GM18507 (cell line): ENCODE measurements around the gene TXNRD2.

Experiments
- DNase-seq: peaks from one replicate; pipeline ENCODE4 v3.0.0; 2011; ENCODE audit warnings: low read depth; ENCODE audit not compliant: insufficient read length; ENCODE audit errors: extremely low spot score
- FAIRE-seq: peaks from 2 replicates; lab custom pipeline; 2011; peaks lifted over from hg19 to GRCh38; lab: Jason Lieb, UNC

Gene TXNRD2

GRCh38 chr22:19871845-19872778 lies 69.5 kb downstream of the TXNRD2 start:
- DNase-seq (no peak), FAIRE-seq (no peak)

GRCh38 chr22:19871023-19871844 lies 70.4 kb downstream of the TXNRD2 start:
- DNase-seq (no peak), FAIRE-seq (no peak)

- DNase-seq (no peak), FAIRE-seq (no peak)
Measured at GRCh38 chr22:19870153-19871022, 71.2 kb downstream of the TXNRD2 start.

- FAIRE-seq, result no peak
Measured at GRCh38 chr22:19869497-19870152, 72.0 kb downstream of the TXNRD2 start.

GRCh38 chr22:19868773-19869471 lies 72.7 kb downstream of the TXNRD2 start:
- FAIRE-seq, result no peak
- DNase-seq, result no peak

More at GRCh38 chr22:19869497-19870152, 72.0 kb downstream of the TXNRD2 start:
- DNase-seq, result no peak

GRCh38 chr22:19868333-19868732 lies 73.3 kb downstream of the TXNRD2 start:
- FAIRE-seq, result no peak
- no peak for DNase-seq

GRCh38 chr22:19867617-19868016 lies 74.0 kb downstream of the TXNRD2 start:
- FAIRE-seq, result no peak

GRCh38 chr22:19866665-19867009 lies 75.0 kb downstream of the TXNRD2 start:
- no peak for DNase-seq
- FAIRE-seq, result no peak

More at GRCh38 chr22:19867617-19868016, 74.0 kb downstream of the TXNRD2 start:
- no peak for DNase-seq

GRCh38 chr22:19865141-19865829 lies 76.3 kb downstream of the TXNRD2 start:
- FAIRE-seq, result no peak
- DNase-seq, result no peak

GRCh38 chr22:19864538-19865106 lies 77.0 kb downstream of the TXNRD2 start:
- FAIRE-seq (no peak), DNase-seq (no peak)

GRCh38 chr22:19863571-19863970 lies 78.0 kb downstream of the TXNRD2 start:
- DNase-seq (no peak), FAIRE-seq (no peak)

GRCh38 chr22:19862619-19863246 lies 78.9 kb downstream of the TXNRD2 start:
- DNase-seq (no peak), FAIRE-seq (no peak)

GRCh38 chr22:19859861-19860510 lies 81.6 kb downstream of the TXNRD2 start:
- DNase-seq, result no peak
- FAIRE-seq, result no peak

GRCh38 chr22:19857382-19857781 lies 84.2 kb downstream of the TXNRD2 start:
- no peak for DNase-seq
- no peak for FAIRE-seq

- DNase-seq (peak; percentile 38), FAIRE-seq (peak; percentile 62)
Measured at GRCh38 chr22:19855504-19856409, 85.9 kb downstream of the TXNRD2 start.
